ENCODE data around the gene CDHR3. TPM values are rescaled to one million over a fixed set of nuclear protein-coding genes. Genes with fewer than 3 reads are reported as not detected.

The CDHR3 gene
- total RNA-seq, 1 experiment from 2014 or later, result 6.5 TPM

- POLR2A ChIA-PET, result no interaction called here
- CTCF ChIA-PET, result no interaction called here
- intact Hi-C loops (cut with micrococcal nuclease; ENCODE audit: unreplicated experiment), result no loop called here
- H3K9me3 ChIP-seq (ENCODE audit: control insufficient read depth, insufficient read depth, low read depth, low read length), result no peaks in the 10 kb centered on the region
- no peak overlapping the region for H3K4me3 ChIP-seq (ENCODE audit: low read depth in 2 of 2, low read length in 2 of 2)
- no peak for ATAC-seq
- H3K36me3 ChIP-seq (ENCODE audit: control insufficient read depth, insufficient read depth, low read length), result no peaks in the 10 kb centered on the region
- DNase-seq (ENCODE audit: low read depth, low spot score), result no peak
- H3K27ac ChIP-seq (ENCODE audit: low read length), result no peak overlapping the region
- in situ Hi-C loops (cut with HindIII; ENCODE audit: low pct_unique_long_range_greater_than_20kb, low sequenced_read_pairs), result loop anchor here (25.0 kb wide), 1 partner anchor 88 kb away; no protein-coding TSS in a partner anchor
- TF ChIP-seq TCF7L2 (IDR thresholded peaks at IDR 0.05; ENCODE audit: low read depth, low read length), result no peak
- TF ChIP-seq SIN3A (IDR thresholded peaks at IDR 0.05; ENCODE audit: borderline replicate concordance, insufficient read depth, low read depth, low read length), result no peak
- no peak for TF ChIP-seq CTCF (IDR thresholded peaks at IDR 0.05)
- no peak for TF ChIP-seq POLR2AphosphoS5 (IDR thresholded peaks at IDR 0.05; ENCODE audit: low read depth, low read length)
- TF ChIP-seq, protein P1, sequence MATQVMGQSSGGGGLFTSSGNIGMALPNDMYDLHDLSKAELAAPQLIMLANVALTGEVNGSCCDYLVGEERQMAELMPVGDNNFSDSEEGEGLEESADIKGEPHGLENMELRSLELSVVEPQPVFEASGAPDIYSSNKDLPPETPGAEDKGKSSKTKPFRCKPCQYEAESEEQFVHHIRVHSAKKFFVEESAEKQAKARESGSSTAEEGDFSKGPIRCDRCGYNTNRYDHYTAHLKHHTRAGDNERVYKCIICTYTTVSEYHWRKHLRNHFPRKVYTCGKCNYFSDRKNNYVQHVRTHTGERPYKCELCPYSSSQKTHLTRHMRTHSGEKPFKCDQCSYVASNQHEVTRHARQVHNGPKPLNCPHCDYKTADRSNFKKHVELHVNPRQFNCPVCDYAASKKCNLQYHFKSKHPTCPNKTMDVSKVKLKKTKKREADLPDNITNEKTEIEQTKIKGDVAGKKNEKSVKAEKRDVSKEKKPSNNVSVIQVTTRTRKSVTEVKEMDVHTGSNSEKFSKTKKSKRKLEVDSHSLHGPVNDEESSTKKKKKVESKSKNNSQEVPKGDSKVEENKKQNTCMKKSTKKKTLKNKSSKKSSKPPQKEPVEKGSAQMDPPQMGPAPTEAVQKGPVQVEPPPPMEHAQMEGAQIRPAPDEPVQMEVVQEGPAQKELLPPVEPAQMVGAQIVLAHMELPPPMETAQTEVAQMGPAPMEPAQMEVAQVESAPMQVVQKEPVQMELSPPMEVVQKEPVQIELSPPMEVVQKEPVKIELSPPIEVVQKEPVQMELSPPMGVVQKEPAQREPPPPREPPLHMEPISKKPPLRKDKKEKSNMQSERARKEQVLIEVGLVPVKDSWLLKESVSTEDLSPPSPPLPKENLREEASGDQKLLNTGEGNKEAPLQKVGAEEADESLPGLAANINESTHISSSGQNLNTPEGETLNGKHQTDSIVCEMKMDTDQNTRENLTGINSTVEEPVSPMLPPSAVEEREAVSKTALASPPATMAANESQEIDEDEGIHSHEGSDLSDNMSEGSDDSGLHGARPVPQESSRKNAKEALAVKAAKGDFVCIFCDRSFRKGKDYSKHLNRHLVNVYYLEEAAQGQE (IDR thresholded peaks at IDR 0.05; ENCODE audit: insufficient read depth in 1 of 2, low read depth in 2 of 2, low read length in 1 of 2), result no peak
- no peaks in the 10 kb centered on the region for H3K27me3 ChIP-seq (ENCODE audit: control insufficient read depth, insufficient read depth, low read length)
- H3K4me1 ChIP-seq (ENCODE audit: control insufficient read depth, insufficient read depth, low read length), result peaks cover 17% of the 10 kb centered on the region
- BruUV-seq (replicated peaks), result no TSS peak
Measured at GRCh38 chr7:106074257-106074656, 111.2 kb downstream of the CDHR3 start.

GRCh38 chr7:106075937-106076336 lies 112.9 kb downstream of the CDHR3 start:
- BruUV-seq (replicated peaks), result no TSS peak
- ChIA-PET POLR2A (no interaction called here), CTCF (no interaction called here)
- in situ Hi-C loops (cut with HindIII; ENCODE audit: low pct_unique_long_range_greater_than_20kb, low sequenced_read_pairs), result no loop called here
- intact Hi-C loops (cut with micrococcal nuclease; ENCODE audit: unreplicated experiment), result no loop called here
- Histone ChIP-seq H3K9me3 (ENCODE audit: control insufficient read depth, insufficient read depth, low read depth, low read length) (no peaks in the 10 kb centered on the region), H3K36me3 (ENCODE audit: control insufficient read depth, insufficient read depth, low read length) (no peaks in the 10 kb centered on the region), H3K27ac (ENCODE audit: low read length) (no peak overlapping the region), H3K4me1 (ENCODE audit: control insufficient read depth, insufficient read depth, low read length) (peaks cover 13% of the 10 kb centered on the region), H3K27me3 (ENCODE audit: control insufficient read depth, insufficient read depth, low read length) (no peaks in the 10 kb centered on the region), H3K4me3 (ENCODE audit: low read depth in 2 of 2, low read length in 2 of 2) (no peak overlapping the region)
- DNase-seq (ENCODE audit: low read depth, low spot score) (no peak), ATAC-seq (no peak)
- TF ChIP-seq, protein P1 (IDR thresholded peaks at IDR 0.05; ENCODE audit: insufficient read depth in 1 of 2, low read depth in 2 of 2, low read length in 1 of 2), result no peak
- TF ChIP-seq SIN3A (IDR thresholded peaks at IDR 0.05; ENCODE audit: borderline replicate concordance, insufficient read depth, low read depth, low read length) (no peak), CTCF (IDR thresholded peaks at IDR 0.05) (no peak), POLR2AphosphoS5 (IDR thresholded peaks at IDR 0.05; ENCODE audit: low read depth, low read length) (no peak), TCF7L2 (IDR thresholded peaks at IDR 0.05; ENCODE audit: low read depth, low read length) (no peak)

Measured in Panc1 (cell line).